ACHN (cell line): Measurements from ENCODE around the gene ULK2.
"Not testable (repeated sequence)": the region's sequence is repeated elsewhere in the genome, so short reads cannot be mapped to it uniquely, and the experiment has no call there.

Experiments
- DNase-seq: peaks from one replicate; pipeline ENCODE4 v3.0.0-alpha.2; 2015
- in situ Hi-C: cut with HindIII; loops from 2 replicates; pipeline ENCODE4 v1.10.0; 2017; ENCODE audit warnings: low sequenced_read_pairs, low pct_ligation_motif_present, low pct_unique_long_range_greater_than_20kb

The ULK2 gene

DNA sequence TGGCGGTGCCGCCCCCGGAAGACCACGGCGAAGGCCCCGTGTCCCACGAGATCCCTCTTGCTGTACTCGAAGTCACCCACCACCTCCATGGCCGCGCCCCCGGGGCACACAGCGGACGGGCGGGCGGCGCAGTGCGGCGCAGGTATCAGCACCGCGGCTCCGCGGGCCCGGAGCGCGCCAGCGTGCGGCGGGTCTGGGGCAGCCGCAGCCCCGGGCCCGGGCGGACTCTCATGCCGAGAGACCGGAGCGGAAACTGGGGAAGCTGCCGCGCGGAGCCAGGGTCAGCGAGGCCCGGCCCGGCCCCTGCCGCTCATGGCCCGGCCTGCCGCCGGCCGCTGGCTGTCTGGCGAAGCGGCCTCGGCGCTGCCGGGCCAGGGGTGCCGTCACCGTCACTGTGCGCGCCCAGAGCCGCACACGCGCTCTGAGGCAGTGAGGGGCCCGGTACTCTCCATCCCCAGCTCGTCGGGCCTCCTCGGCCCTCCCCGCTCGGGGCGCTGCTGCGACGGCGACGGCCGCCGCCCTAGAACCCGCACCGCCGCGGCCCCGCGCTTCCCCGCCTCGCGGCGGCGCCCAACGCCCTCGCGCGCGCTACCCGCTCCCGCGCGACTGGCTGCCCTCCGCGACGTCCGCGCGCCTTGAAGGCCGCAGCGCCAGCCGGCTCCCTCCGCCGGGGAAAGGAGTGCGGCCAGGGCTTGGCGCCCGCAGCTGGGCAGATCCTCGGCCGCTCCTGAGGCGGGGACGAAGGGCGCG, at the start of gene ULK2:
Gene ULK2 (minus strand): TSS at position 608 of the 750 bp plus-strand sequence. CDS start 519 bp downstream, at position 89.
- peak; percentile 77 for DNase-seq
- in situ Hi-C loops: no loop called here

DNA sequence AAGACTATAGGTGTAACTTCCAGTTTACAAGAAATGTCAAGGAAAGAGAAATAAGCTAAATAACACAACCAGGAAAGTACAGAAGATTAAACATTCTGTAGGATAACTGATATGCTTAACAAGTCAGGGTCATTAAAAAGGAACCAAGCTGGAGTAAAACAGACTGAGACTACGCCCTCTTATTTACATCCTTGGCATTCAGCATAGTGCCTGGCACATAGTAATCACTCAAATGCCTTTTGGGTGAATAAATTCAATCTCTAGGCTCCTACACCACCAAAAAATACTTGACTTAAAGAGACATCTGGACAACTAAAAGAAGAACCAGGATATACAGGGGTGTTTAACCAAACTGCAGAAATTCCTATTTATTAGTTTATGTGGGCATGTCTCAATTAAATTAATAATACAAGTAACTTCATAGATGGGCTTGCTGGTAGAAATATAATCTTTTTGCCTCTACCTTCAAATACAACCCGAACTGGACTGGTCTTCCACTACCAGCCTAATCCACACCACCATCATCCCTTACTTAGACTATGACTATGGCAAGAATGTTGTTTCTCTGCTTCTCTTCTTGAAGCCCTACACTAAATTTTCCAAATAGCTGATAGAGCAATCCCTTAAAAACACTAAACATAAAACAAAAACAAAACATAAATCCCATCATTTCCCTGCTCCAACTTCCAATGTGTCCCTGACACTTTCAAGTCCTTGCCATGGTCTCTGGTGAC, 47.7 kb upstream of the ULK2 start:
- in situ Hi-C loops: no loop called here

DNA sequence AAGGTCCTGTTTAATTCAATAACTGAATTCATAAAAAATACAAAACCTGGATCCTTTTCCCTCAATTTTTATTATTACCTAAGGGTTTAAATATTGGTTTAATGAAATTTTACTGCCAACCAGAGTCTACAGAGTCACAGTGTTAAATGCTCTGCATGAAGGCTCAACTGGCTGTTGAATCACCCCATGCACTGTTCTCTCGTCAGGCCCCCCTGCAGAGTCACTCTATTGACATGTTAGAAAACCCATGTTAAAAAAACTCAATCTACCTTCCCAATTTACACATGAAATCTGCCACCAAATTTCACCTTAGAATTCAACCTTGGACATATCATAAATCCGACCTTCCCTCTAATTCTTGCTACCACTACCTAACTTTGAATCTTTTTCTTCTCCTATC, 43.3 kb upstream of the ULK2 start:
- in situ Hi-C loops: no loop called here
- DNase-seq: no peak

More for the DNA sequence above, 47.7 kb upstream of the ULK2 start:
- DNase-seq: no peak

DNA sequence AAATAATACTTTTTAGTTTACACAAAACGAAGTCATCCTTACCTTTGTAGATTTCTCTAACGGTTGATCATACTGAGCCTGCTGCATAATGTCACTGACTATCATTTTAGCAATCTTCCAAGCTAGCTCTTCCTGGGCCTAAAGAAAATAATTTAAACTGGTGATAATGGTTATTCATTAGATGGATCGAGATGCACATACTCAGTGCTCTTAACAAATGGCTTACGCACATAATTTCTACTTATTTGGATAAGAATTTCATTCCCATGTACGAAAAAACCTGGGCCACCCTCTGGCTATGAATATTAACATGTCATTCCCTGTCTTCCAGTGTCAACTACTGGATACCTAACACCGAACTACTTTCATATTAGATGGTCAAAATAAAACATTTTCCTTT, 41.4 kb upstream of the ULK2 start:
- in situ Hi-C loops: no loop called here
- DNase-seq: no peak

DNA sequence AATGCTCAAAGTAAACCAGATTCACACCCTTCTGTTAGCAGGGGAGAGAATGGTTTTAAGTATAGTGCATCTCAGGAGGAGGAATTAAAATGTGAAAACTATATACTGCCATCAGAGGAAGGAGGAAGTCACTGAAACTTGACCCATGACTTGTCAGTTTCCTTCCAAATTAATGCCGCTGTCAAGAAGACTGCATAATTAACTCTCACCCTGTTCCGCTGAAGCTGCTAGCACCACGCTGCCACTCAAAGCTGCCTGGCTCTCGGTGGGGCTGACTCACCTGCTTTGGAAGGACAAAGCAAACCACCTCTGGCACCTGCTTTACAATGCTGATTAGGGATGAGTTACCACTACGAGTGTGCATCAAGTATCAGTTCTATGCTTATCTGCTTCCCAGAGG, 37.8 kb upstream of the ULK2 start:
- no peak for DNase-seq
- in situ Hi-C loops: no loop called here

DNA sequence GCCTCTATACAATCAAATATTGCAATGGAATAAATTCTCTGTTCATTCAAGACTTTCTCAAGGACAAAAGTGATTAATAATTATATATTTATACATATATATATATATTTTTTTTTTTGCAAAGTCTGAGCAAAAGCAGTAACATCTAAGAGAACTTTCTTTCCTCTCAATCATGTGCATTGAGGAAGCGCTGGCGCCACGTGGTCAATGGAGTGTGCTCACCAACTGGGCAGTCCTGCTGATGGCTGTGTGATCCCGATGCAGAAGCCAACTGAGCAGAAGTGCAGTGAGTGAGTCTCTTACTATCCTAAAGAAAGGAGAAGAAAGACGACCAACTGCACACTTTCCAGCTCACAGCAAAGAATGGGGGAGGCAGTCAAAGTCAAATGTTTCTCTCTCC, 37.2 kb upstream of the ULK2 start:
- no peak for DNase-seq
- in situ Hi-C loops: no loop called here

DNA sequence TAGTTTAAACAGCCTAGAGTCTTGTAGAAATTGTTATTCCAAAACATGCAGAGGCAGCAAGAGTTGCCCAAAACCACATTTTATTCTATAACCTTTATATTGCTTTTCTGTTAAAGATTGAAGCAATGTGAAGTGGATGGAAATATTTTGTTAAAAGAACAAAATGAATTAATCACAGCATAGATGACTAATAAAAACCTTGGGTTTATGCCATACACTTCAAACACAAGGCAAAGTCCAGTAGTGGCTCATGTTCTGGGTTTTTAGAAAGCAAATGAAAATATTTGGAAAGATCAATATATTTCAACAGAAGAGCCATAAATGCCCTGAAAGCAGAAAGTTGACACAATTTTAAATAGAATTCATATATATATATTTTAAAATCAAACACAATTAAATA, 36.7 kb upstream of the ULK2 start:
- no peak for DNase-seq
- in situ Hi-C loops: no loop called here

DNA sequence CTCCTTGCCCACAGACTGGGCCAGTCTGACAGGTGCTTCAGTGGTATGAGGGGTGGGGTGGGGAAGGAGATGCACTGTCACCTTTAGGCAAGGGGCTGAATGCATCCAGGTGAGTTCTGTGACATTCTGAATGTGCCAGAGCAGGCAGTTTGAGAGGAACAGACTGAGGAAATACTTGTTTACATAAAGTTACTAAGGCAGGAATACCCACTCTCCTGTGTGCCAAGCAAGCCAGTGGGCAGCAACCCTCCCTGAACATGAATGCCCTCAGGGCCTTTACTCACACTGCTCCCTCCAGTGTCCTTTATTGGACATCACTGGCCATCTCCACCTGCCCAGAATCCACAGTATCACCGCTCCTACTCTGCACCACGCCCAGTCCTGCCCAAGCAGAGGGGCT, 33.1 kb upstream of the ULK2 start:
- DNase-seq: no peak
- in situ Hi-C loops: no loop called here

DNA sequence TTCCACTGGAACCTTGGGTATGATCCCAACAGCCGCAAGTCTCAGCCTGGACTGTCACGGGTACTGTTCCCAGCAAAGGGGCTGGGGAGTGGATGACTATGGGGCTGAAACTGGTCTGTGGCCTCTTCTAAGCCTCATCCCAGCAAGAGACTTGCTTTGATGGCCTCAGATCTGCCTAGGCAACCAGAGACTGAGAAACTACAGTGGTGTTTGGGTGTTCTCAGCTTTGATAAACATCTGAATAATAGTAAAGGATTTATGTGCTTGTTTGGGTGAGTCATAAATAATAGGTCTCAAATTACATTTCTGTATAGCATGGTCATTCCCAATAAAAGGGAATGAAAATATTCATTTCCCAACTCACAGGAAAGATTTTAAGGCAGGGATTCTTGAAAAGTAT, 30.2 kb upstream of the ULK2 start:
- no peak for DNase-seq
- in situ Hi-C loops: no loop called here

DNA sequence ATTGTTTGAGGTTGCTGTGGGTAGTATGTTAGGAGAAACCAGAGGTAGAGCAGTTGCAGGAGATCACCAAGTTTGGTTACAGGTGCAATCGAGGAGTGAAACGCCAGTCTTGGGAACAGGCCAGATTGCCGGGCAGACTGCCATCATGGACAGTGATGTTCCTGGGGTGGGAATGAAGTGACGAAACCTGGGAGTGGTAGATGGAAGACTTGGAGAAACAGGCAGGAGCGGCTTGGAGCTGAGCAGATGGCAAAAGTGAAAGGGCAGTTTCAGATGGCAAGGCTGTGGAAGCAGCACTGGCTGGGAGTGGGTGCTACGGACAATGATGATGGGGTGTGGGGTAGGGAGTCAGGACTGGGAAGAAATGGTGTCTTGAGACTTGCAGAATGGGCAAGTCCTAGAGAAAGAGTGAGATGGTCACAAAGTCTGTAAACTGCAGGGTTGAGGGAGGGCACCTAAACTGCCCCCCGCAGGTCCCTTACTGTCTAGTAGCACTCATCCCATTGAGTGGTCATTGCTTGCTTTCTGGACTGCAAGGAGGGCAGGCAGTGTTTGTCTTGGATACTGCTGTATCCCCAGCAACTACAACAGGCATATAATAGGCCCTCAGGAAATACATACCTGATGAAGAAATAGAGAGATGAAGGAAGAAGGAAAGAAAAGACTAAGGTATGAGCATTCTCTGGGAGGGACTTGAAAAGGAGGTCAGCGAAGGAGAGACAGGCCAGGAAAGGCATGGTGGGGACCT, 29.5 kb upstream of the ULK2 start:
- no peak for DNase-seq
- in situ Hi-C loops: no loop called here

DNA sequence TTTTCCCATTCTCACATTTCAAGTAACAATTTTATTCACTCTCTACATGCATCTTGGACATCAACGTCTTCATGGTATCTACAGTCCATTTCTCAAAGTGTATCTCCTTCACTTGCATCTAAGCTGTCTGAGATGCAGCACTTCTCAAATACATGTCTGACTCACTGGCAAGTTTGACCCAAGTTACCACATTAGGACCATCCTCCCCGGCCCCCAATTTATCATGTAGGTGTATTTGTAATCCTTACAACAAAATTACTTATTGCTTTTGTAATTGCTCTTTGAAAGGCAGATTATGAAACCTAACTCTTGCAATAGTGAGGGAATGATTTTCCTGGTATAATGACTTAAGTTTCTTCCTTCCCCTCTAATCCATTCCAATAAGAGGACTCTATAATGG, 28.9 kb upstream of the ULK2 start:
- no peak for DNase-seq
- in situ Hi-C loops: no loop called here

DNA sequence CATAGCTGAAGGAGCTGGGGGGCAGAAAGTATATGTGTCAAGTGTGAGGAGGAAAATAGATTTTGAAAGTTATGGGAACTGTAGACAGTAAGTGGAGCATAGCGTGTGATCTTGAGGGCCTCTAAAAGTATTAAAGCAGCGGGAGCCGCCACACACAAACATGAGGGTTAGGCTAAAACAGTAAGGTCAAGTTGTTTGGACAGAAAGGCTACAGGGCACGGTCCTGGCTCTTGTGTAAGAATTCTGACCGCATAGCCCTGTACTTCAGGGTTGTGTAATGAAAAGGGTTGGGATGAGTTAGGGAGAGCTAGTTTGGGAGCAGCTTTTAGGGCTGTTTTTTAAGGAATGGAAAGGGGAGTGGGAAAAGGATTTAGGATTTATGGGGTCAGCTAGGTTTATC, 22.8 kb upstream of the ULK2 start:
- in situ Hi-C loops, DNase-seq: not testable (repeated sequence)

DNA sequence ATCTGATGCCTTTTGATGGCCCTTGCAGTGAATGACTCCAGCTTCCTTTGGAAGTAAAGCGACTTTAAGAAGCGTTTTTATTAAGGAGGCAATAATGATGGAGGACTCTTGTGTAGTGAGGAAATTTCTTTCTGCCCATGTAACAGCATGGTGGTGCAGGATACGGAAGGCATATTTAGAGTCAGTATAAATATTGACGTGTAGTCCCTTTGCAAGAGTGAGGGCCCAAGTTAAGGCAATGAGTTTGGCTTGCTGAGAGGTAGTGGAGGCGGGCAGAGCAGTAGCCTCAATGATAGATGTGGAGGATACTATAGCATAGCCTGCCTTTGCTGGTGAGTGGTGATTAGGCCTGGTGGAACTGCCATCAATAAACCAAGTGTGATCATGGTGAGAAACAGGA, 22.3 kb upstream of the ULK2 start:
- in situ Hi-C loops, DNase-seq: not testable (repeated sequence)

DNA sequence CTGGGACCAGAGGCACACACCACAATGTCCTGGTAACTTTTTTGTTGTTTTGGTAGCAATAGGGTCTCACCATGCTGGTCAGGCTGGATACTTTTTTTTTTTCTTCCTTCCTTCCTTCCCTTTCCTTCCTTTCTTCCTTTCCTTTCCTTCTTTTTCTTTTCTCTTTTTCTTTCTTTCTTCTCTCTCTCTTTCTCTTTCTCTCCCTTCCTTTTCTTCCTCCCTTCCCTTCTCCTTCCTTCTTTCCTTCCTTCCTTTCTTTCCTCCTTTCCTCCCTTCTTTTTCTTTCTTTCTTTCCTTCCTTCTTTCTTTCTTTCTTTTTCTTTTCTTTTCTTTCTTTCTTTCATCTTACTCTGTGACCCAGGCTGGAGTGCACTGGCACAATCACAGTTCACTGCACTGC, 18.4 kb upstream of the ULK2 start:
- no peak for DNase-seq
- in situ Hi-C loops: no loop called here

DNA sequence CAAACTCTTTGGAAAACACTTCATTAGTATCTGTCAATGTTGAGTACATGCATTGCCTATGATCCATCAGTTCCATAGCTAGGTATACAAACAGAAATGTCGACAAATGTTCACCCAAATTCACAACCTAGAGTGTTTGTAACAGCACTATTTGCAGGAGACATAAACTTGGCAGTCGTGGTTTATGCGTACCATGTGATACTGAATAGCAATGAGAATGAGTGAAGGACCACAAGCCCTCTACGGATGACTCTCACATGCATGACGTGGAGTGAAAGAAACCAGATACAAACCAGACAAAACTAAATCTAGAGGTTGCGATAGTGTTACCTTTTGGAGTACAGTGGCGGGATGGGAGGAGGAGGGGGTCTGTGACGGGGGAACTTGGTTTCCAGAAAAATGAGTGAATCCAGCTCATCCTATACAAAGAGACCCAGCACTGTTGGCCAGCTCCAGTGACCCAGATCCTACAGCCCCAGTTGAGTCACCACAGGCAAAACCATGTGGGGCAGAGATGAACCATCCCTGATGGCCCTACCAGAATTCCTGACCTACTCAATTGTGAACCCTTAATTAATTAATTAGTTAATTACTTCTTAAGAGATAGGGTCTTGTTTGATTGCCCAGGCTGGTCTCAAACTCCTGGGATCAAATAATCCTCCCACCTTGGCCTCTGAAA, 15.9 kb upstream of the ULK2 start:
- DNase-seq: no peak
- in situ Hi-C loops: no loop called here

DNA sequence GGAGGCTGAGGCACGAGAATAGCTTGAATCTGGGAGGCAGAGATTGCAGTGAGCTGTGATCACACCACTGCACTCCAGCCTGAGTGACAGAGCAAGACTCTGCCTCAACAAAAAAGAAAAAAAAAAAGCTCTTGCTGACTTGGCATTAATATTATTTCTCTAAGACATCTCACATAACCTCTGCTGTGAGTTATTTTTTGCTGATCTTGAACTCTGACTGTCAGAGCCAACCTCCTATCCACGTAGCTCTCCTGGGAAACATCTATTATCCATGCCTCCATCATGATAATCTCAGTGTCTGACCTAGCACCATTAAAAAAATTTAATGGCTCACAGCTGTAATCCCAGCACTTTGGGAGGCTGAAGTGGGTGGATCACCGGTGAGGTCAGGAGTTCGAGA, 12.7 kb upstream of the ULK2 start:
- in situ Hi-C loops: no loop called here

DNA sequence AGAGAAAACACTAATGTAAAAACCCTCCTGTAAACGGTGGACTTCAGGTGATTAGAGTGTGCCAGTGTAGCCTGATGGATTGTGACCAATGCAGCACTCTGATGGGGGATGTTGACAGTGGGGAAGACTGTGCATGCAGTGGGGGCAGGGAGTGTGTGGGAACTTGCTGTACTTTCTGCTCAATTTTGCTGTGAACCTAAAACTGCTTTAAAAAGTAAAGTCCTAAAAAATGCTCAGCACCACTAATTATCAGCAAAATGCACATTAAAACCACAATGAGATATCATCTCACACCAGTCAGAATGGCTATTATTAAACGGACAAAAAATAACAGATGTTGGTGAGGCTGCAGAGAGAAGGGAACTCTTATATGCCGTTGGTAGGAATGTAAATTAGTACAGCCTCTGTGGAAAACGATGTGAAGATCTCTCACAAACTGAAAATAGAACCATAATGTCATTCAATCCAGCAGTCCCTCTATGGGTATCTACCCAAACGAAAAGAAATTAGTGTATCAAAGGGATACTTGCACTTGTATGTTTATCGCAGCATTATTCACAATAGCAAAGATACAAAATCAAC, 9.7 kb upstream of the ULK2 start:
- no peak for DNase-seq
- in situ Hi-C loops: no loop called here

More for the DNA sequence above, 12.7 kb upstream of the ULK2 start:
- DNase-seq: no peak

DNA sequence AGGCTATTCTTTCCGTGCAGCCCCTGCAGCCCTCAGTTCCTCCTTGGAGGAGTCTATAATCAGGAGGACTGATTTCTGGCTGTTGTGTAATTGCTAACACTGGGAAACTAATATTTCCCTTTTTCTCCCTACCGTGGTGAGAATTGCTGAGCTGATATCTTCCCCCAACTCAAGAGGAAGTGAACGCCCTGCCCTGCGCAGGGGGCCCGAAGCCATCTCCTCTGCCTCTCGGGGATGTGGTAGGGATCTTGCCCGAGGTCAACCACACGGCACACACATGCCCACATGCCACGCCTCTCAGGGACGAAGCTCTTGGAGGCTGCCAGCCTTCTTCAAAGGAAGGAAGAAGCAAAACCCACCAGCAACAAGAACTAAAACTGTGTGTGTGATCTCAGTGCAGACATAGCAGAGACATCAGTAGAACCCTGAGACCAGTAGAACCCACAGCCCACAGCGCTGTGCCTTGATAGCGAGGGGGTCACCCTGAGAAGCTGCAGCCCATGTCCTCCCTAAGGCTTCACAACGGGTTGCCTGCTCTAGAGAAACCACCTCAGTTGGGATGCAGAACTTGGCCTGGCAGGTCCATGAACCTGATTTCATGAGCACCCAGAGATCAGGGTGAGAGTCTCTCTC, 8.9 kb upstream of the ULK2 start:
- in situ Hi-C loops: no loop called here

More for the DNA sequence above, 8.9 kb upstream of the ULK2 start:
- DNase-seq: no peak
